ENCODE measurements around the gene TRHDE.
"Not testable (repeated sequence)": the region's sequence is repeated elsewhere in the genome, so short reads cannot be mapped to it uniquely, and the experiment has no call there.

The TRHDE gene

DNA sequence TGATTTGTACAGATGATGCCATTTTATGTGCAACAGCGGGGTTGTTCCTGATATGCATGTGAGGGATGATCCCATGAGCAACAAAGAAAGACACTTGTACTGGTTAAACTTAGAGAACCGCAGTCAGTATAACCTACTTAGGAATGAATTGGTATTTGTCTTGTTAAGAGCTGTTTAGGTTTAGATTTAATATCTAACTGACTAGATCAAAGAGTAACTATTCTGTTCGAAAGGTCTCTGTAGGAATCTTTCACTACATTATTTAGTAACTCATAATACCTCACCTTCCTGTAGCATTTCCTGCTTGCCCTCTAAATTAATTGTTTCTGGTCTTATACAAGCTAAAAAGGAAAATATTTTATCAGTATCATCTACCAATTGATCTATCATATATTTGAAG, 350.4 kb downstream of the TRHDE start:
- no peak for DNase-seq (ENCODE audit: low read depth, low spot score)

DNA sequence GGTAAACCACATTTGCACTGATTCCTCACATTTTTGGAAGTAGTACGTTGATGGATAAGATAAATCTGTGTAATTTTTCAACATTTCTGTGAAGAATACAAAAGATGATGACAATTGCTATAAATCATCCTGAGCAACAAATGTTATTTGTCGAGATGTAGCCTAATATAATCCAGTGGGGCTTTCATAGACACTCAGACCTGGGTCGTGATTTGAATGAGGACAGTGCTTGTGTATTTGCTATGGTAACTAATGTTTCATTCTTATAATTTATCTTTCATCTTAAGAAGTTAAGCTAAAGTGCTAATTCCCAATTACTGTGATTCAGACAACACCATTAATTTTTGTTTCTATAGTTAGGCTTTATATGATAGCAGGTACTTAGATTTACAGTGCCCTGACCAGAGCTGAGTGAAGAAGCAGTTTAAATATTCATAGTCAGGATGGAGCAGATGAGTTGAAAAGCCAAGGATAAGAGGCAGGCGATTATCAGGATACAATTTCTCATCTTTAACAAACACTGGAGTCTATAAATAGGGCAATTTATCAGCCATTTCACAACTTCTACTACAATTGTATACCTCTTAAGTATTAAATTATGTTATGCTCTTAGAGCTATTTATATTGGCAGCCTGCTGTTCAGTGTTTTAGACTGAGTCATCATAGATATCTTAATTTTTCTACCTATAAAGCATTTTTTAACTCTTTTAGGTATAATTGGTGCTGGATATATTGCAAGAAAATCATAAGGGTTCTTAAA, 359.9 kb downstream of the TRHDE start:
- DNase-seq (ENCODE audit: low read depth, low spot score) = no peak

DNA sequence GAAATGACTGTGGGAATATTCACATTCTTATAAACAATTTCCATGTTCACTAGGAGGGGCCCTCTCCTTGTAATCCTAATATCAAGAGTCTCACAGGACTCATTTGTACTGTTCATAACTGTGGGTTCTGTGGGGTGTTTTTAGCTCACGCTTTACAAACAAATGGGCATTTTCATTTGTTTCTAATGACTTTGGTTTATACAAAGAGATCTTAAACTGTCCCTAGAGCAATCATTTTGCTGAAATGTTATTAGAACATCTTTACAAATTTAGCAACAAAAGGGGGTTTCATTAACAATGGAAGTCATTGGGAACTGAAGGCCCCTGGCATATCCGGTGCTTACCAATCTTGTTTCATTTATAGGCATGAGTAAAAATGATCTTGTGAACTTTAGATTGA, 370.5 kb downstream of the TRHDE start:
- no peak for DNase-seq (ENCODE audit: low read depth, low spot score)

DNA sequence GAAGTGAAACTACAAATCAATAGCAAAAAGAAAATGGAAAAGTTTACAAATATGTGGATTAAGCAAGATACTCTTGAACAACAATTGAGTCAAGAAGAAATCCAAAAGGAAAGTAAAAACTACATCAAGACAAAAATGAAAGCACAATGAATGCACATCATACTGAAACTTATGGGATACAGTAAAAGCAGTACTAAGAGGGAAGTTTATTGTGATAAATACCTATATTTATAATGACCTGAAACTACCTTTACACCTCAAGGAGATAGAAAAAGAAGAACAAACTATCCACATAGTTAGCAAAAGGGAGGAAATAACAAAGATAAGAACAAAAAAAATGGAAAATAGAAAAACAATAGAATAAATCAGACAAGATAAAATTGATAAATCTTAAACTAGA, 375.0 kb downstream of the TRHDE start:
- no peak for DNase-seq (ENCODE audit: low read depth, low spot score)

DNA sequence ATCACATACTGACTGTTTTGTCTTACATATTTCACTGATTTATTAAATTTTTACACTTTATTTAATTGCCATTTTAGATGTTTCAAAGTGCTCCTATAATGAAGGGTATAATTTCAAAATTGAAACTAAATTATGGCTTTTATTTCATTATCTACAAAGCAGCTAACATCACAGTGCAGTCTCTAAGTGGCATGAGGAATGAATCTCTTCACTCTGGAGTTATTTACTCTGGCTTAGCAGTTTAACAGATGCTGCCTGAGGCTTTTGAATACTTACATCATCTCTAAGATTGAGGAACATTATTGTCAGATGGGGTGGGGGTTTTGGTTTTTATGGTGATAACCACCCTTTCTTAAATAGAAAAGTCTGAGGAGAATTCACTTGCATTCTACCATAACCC, 386.4 kb downstream of the TRHDE start:
- DNase-seq (ENCODE audit: low read depth, low spot score) = no peak

DNA sequence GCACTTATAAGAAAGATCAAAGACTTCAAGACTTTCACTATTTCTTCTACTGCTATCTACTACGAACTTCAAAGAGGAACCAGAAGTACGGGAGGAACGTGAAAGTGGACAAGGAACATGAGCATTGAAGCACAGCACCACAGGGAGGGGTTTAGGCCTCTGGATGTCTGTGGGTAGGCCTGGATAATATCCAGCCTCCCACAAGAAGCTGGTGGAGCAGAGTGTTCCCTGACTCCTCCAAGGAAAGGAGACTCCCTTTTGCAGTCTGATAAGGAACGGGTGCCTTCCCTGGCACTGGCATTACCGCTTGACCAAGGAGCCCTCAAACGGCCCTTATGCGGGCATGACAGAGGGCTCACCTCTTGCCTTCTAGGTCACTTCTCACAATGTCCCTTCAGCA, 388.0 kb downstream of the TRHDE start:
- DNase-seq (ENCODE audit: low read depth, low spot score) = not testable (repeated sequence)

DNA sequence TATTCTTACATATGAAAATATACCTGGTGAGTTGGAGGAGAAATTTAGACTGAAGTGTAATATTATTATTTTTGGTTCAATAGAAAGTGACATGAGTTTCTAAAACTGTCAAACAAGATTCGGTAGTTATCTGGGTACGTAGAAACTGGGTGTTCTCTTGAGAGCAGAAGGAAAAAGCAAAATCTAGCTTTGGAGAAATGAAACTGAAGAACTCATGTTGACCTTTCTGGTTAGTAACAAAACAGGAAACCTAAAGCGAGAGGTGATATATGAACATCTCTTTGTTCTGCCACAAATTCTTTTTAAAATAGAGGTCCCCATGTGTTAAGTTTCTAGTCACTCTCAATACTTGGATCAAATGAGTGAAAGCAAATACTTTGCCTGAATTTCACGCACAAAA, 401.7 kb downstream of the TRHDE start:
- no peak for DNase-seq (ENCODE audit: low read depth, low spot score)

DNA sequence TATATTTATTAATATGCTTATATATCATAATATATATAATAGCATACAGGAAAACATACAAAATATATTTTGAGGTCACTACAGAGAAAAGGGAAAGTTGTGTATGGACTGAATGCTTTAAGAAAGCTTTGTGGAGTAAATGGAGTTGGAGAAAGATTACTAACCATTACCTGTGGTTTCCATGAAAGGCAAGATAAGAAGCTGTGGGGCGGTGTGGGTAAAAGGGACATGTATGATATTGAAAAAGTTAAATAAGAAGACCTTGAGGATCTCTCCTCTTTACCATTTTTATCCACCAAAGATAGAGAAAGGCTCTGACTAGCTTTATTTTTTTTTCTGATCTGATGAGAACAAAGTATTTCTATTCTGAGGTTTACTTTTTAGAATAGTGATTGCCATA, 404.4 kb downstream of the TRHDE start:
- DNase-seq (ENCODE audit: low read depth, low spot score) = no peak

DNA sequence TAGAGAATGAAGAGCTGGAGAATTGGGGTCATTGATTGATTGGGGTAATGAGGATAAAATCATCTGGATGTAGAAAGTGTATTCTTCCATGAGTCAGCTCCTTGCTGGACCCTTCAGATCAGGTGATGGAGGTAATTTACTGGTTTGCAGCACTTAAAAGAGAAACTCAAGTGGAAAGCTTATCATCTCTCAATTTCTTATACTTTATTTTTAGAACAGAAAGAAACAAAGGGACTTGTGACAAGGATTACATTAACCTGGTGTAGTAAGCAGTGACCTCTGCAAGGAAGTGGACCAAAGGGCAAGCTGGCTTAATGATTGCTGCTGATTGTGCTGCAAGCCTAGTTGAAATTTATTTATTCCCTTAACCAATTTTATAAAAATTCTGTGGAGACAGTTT, 405.0 kb downstream of the TRHDE start:
- DNase-seq (ENCODE audit: low read depth, low spot score) = no peak

DNA sequence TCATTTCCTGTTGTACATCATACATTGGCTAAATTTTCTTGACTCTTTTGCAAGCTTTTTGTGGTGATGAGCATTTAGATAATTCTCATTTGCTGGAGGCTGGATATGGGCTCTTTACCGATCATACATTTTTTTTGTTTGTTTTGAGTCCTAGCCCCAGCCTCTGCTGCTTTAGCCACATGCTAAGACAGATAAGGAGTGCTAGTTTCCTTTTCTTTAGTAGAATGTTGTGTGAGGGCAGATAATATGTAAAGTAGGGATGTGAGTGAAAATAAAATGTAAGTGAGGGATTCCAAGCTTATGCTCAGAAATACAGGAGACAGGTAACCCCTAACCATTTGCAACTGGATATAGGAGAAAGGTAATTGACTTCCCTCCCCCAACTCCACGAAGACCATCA, 405.7 kb downstream of the TRHDE start:
- no peak for DNase-seq (ENCODE audit: low read depth, low spot score)

DNA sequence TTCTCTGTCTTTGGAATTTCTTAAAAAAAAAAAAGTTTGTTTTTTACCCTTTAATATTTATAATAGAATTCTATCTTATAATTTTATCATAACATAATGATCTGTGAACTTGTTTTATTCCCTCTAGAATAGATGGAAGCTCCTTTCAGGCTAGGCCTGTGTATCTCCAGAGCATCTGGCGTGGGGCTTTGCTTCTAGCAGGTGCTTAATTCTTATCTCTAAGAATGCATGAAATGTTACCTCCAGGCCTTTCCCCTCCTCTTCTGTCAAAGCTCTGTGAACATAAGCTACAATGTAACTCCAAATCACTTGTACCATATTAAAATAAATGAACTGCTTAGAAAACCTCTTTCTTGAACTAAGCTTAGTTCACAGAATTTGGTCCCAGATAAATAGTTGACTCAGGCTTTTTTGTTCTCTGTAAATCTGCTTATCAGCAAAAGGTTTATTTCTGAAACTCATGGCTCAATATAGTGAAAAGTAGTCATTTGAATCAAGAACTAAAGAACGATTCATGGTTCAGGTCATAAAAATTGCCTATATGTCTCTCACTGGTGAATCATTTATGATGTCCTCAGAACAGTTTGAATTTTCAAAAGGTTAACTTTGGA, 407.1 kb downstream of the TRHDE start:
- DNase-seq (ENCODE audit: low read depth, low spot score) = no peak

DNA sequence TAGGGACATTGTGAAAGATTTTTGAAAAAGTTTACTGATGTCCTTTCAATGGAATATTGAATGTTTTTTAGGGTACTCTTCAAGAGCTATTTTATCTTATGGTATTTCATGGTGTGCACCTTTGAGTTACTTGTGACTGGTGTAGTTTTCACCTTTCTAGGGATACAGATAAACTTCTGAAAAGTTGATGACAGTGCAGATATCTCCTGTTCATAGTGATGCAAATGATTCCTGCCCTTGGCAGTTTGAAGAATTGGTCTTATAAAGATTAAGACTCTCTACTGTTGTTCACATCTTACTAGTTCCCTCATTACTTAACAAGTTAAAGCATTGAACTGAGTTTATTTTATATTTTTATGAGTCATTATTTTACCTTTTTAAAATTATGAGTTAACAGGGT, 408.9 kb downstream of the TRHDE start:
- no peak for DNase-seq (ENCODE audit: low read depth, low spot score)

DNA sequence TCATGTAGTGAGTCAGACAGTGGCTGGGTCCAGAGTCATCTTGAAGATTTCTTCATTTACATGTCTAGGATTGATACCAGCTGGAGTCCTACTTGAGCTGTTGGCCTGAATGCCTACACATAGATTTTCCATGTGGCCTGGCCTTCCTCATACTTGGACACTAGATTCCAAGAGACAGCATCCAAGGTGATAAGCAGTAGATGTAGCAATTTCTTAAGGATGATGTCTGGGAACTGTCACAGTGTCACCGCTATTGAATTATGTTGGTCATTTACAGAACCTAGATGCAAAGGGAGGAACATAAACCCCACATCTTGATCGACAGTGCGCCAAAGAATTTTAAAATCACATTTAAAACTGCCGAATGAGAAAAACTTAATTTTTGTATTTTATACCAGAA, 412.3 kb downstream of the TRHDE start:
- DNase-seq (ENCODE audit: low read depth, low spot score) = no peak

DNA sequence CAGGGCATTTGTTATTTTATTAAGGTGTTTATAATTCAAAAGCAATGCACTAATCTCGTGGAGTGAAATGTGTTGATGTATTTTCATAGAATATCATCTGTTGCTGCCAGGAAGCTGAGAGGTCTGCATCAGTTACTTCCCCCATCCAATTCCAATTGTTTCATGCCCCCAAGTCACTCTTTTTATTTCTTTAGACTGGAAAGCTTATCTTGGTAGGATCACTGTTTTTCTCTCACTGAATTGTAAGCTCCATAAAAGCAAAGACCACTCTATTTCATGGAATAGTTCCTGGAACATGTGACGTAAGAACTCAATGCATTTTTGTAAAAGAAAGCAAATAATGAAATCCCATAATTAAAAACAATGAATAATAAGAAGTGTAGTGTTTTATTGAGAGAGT, 420.2 kb downstream of the TRHDE start:
- DNase-seq (ENCODE audit: low read depth, low spot score) = no peak

DNA sequence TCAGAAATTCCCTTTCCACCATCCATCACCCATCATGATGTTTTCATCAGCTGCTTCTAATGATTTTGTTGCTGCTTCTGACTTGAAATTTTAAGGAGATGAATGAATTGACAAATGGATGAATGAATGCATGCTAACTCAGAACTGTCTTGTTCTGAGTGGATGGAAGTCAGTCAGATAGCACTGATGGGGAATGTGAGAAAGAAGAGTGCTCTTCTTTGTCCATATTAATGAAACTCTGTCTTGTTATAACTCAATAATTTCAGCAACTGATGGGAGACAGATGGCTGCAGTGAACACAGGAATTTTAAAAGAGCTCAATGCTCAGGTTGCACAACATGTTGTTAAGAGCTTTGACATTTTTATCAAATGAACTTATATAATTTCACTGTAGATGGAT, 422.0 kb downstream of the TRHDE start:
- no peak for DNase-seq (ENCODE audit: low read depth, low spot score)

DNA sequence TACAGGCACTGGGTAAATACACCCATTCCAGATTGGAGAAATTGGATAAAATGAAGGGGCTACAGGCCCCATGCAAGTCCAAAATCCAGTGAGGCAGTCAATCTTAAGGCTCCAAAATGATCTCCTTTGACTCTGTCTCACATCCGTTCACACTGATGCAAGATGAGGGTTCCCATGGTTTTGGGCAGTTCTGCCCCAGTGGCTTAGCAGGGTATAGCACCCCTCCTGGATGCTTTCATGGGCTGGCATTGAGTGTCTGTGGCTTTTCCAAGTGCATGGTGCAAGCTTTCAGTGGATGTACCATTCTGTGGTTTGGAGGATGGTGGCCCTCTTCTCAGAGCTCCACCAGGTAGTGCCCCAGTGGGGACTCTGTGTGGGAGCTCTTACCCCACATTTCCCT, 427.2 kb downstream of the TRHDE start:
- no peak for DNase-seq (ENCODE audit: low read depth, low spot score)

DNA sequence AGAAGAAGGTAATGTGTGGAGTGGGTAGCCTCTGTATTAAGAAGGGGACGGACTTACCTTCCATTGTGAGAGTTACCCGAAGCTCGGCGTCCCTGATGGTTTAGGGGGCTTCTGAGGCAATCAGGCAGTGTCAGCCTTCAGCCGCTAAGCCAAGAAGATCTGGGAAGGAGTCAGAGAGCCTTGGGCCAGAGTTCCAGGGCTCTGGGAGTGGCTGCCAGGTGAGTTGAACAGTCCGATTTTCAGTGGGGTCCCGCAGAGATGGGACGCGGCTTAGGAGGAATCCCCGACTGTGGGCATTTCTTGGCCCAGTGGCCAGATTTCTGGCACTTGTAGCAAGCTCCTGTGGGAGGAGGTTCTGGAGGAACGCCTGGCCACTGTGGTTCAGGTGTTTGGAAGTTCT, 439.9 kb downstream of the TRHDE start:
- DNase-seq (ENCODE audit: low read depth, low spot score) = not testable (repeated sequence)

DNA sequence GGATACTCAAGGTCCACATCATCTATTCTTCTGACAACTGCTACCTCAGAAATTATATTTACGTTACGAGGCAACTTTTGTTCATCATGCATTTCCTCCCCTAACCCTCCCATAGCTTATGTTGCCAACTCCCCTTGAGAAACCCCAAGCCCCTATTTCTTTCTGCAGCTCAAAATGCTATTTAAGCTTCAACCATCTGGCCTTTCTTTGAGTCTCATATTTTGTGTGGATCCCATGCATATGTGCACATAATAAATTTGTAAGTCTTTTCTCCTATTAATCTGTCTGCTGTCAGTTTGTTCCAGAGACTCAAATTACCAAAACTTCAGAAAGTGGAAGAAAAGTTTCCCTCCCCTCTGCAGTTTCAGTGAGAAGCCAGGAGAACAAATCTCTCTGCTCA, 444.1 kb downstream of the TRHDE start:
- no peak for DNase-seq (ENCODE audit: low read depth, low spot score)

DNA sequence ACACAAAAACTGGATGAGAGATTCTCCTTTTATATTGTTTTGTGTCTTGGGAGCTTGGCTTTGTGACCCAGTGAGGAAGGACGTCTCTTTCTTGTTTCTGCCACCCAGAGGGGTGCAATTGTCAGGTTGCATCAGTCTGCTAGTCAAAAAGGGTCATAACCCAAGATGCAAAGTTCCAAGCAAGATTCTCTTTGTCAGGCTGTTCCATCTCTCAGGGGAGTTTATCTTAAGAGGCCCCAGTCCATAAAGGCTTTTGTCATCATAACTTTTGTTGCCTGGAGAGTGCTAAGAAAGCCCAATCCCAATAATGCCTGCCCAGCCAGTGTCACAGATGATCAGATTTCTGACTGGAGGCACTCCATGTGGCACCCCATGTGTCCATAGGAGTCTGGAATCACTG, 444.9 kb downstream of the TRHDE start:
- DNase-seq (ENCODE audit: low read depth, low spot score) = no peak
